DOHH2 (cell line): Measurements from ENCODE around the gene EPB41.

Experiments used
- EZH2phosphoT487 ChIP-seq: fragments of 200-600 bp; sonication (generic); IDR thresholded peaks from 2 replicates; pipeline ENCODE4 v1.6.1; 2017; ENCODE audit warnings: borderline replicate concordance, mild to moderate bottlenecking, antibody characterized with exemption, low read length, moderate library complexity, mixed read lengths
- TF ChIP-seq, protein P1 (sequence below): fragments of 200-600 bp; sonication (generic); IDR thresholded peaks from one replicate; pipeline ENCODE4 v1.5.1; 2014; ENCODE audit warnings: antibody characterized with exemption, mild to moderate bottlenecking, low read depth, low read length; ENCODE audit not compliant: poor library complexity, severe bottlenecking

DNA sequence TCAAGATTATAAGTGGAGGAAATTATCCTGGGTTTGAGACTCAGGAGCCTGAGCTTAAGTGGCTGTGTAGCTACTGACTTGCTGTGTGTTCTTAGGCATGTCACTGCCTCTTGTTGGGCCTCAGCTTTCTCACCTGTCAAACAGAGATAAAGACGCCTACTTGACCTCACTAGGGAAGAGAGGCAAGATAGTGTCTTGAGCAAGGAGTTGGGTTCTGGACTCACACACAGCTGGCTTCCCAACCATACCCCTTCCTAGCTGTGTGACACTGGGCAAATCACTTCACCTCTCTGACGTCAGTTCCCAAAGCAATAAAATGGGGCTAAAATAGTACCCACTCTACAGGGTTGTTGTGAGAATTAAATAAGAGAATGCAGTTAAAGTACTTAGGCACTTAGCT, 11.6 kb upstream of the EPB41 start:
- TF ChIP-seq, protein P1, sequence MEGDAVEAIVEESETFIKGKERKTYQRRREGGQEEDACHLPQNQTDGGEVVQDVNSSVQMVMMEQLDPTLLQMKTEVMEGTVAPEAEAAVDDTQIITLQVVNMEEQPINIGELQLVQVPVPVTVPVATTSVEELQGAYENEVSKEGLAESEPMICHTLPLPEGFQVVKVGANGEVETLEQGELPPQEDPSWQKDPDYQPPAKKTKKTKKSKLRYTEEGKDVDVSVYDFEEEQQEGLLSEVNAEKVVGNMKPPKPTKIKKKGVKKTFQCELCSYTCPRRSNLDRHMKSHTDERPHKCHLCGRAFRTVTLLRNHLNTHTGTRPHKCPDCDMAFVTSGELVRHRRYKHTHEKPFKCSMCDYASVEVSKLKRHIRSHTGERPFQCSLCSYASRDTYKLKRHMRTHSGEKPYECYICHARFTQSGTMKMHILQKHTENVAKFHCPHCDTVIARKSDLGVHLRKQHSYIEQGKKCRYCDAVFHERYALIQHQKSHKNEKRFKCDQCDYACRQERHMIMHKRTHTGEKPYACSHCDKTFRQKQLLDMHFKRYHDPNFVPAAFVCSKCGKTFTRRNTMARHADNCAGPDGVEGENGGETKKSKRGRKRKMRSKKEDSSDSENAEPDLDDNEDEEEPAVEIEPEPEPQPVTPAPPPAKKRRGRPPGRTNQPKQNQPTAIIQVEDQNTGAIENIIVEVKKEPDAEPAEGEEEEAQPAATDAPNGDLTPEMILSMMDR, result no peak
- no peak for TF ChIP-seq EZH2phosphoT487
